GM10248 (cell line): ENCODE data around the gene CHST10.

Experiments used
- CTCF ChIA-PET: fragments of 300-600 bp; sonication (Branson Sonifier 250); formaldehyde crosslinking; extraction: SDS; loops from one replicate; lab custom pipeline; 2021; ENCODE audit warnings: antibody characterized with exemption; lab: Yijun Ruan, JAX
- POLR2A ChIA-PET: fragments of 350-650 bp; sonication (Branson Sonifier 250); formaldehyde crosslinking; extraction: SDS; loops from one replicate; lab custom pipeline; 2020; ENCODE audit warnings: antibody characterized with exemption; lab: Yijun Ruan, JAX
- DNase-seq: peaks from one replicate; pipeline ENCODE4 v3.0.0; 2012; ENCODE audit errors: extremely low spot score
- TF ChIP-seq, protein P1 (sequence below): IDR thresholded peaks from 2 replicates; pipeline ENCODE4 v1.5.1; 2012; ENCODE audit warnings: mild to moderate bottlenecking, low read depth; ENCODE audit errors: extremely low read depth, missing control alignments, control extremely low read depth

The CHST10 gene

GRCh38 chr2:100411841-100412292 lies 5.6 kb downstream of the CHST10 start:
- no peak for DNase-seq
- ChIA-PET CTCF (interaction anchor here (0.8 to 1.6 kb wide), 5 partner anchors 9 to 149 kb away, joined by 3 to 6 read pairs (median 4); no protein-coding TSS in a partner anchor), POLR2A (no interaction called here)
- TF ChIP-seq, protein P1, sequence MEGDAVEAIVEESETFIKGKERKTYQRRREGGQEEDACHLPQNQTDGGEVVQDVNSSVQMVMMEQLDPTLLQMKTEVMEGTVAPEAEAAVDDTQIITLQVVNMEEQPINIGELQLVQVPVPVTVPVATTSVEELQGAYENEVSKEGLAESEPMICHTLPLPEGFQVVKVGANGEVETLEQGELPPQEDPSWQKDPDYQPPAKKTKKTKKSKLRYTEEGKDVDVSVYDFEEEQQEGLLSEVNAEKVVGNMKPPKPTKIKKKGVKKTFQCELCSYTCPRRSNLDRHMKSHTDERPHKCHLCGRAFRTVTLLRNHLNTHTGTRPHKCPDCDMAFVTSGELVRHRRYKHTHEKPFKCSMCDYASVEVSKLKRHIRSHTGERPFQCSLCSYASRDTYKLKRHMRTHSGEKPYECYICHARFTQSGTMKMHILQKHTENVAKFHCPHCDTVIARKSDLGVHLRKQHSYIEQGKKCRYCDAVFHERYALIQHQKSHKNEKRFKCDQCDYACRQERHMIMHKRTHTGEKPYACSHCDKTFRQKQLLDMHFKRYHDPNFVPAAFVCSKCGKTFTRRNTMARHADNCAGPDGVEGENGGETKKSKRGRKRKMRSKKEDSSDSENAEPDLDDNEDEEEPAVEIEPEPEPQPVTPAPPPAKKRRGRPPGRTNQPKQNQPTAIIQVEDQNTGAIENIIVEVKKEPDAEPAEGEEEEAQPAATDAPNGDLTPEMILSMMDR = no peak

GRCh38 chr2:100409975-100410647 lies 7.4 kb downstream of the CHST10 start:
- ChIA-PET POLR2A (no interaction called here), CTCF (interaction anchor here (1.0 kb wide), 1 partner anchor 20 kb away, joined by 3 read pairs; no protein-coding TSS in a partner anchor)
- TF ChIP-seq, protein P1 = no peak
- DNase-seq = no peak

GRCh38 chr2:100409461-100409860 lies 8.0 kb downstream of the CHST10 start:
- ChIA-PET POLR2A (no interaction called here), CTCF (interaction anchor here (1.0 kb wide), 1 partner anchor 19 kb away, joined by 3 read pairs; no protein-coding TSS in a partner anchor)
- DNase-seq = no peak
- TF ChIP-seq, protein P1 = no peak

DNA sequence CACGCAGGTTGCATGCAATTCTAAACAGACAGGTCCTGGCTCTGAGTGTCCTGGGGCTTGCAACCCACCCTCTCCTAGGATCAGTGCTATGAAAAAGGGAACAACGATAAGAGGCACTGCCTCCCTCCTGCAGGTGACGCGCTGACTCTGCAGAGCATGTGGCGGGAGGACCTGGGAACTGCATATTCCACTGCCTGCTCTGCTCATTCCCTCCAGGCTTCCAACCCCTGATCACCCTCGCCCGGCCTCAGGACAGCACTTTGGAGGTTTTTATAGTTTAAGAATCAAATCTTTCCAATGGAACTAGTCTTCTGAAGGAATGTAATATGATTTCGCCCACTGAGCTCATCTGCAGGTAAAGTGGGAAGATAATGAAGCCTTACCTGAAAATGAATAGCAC lies 8.5 kb downstream of the CHST10 start:
- POLR2A ChIA-PET = no interaction called here
- TF ChIP-seq, protein P1 = no peak
- CTCF ChIA-PET = interaction anchor here (1.0 kb wide), 1 partner anchor 19 kb away, joined by 3 read pairs; no protein-coding TSS in a partner anchor
- DNase-seq = no peak

DNA sequence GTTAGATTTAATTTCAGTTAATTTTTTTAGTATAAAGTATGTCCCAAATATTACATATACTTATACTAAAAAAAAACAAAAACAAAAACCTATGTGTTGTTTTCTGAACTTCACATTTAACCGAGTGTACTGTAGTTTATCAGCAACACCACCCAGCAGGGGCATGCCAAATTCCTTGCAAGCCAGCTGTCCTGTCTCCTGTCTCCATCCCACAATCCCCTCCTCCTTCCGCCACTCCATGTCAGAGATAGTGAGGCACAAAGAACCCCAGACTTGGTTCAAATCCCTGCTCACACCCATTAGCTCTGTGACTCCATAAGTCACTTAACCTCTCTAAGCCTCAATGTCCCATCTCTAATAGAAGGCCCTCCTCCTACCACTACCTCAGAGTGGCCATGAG lies 9.4 kb downstream of the CHST10 start:
- ChIA-PET CTCF (interaction anchor here (1.1 kb wide), 1 partner anchor 9 kb away, joined by 3 read pairs; the partner anchor contains the start of gene CHST10), POLR2A (no interaction called here)

GRCh38 chr2:100407563-100407962 lies 9.9 kb downstream of the CHST10 start:
- ChIA-PET POLR2A (no interaction called here), CTCF (interaction anchor here (0.7 to 1.1 kb wide), 3 partner anchors 9 to 26 kb away, joined by 3 read pairs; partner anchors contain the start of gene CHST10)
- no peak for DNase-seq
- TF ChIP-seq, protein P1 = no peak

More for the DNA sequence above, 9.4 kb downstream of the CHST10 start:
- TF ChIP-seq, protein P1 = no peak
- no peak for DNase-seq
